K562 (cell line): ENCODE results near the gene CCDC183. TPM values are rescaled to one million over a fixed set of nuclear protein-coding genes. Genes with fewer than 3 reads are reported as not detected.

Source experiments
- ATF7 ChIP-seq: fragments of 450-650 bp; IDR thresholded peaks from 2 replicates; pipeline ENCODE4 v1.7.1; 2014; ENCODE audit warnings: mild to moderate bottlenecking, moderate library complexity
- BDP1 ChIP-seq: IDR thresholded peaks from 3 replicates; pipeline ENCODE4 v1.6.1; 2011; ENCODE audit not compliant: insufficient read length, insufficient read depth
- ESRRB ChIP-seq: fragments of 250-450 bp; sonication (Bioruptor Pico); IDR thresholded peaks from 2 replicates; pipeline ENCODE4 v1.5.0; 2020; ENCODE audit warnings: mild to moderate bottlenecking, moderate library complexity, borderline replicate concordance
- GTF2E2 ChIP-seq: fragments of 200-800 bp; sonication (Bioruptor generic); IDR thresholded peaks from 2 replicates; pipeline ENCODE4 v1.6.1; 2016; ENCODE audit warnings: missing genetic modification characterization, missing compliant biosample characterization
- HDAC1 ChIP-seq, 2 experiments: fragments of 450-650 bp; IDR thresholded peaks; 2 replicates each; pipeline ENCODE4 v1.6.1; 2016 to 2017; ENCODE audit warnings: inconsistent platforms in 1 of 2, mild to moderate bottlenecking in 1 of 2, moderate library complexity in 1 of 2
- HNRNPH1 ChIP-seq: fragments of 200-400 bp; formaldehyde crosslinking; optimal IDR thresholded peaks from 2 replicates; pipeline ENCODE3; 2017; ENCODE audit warnings: low read depth, mild to moderate bottlenecking, low read length, moderate library complexity
- JUN ChIP-seq, 2 experiments: sonication (generic) in 1 of 2; formaldehyde crosslinking in 1 of 2; IDR thresholded peaks; 2 replicates each; pipeline versions ENCODE4 v1.6.1 to v1.8.0; 2012 to 2022; ENCODE audit warnings: borderline replicate concordance in 2 of 2, mild to moderate bottlenecking in 2 of 2, improper control_type of control experiment in 1 of 2, low read depth in 1 of 2, low read length in 1 of 2, missing genetic modification reagents in 1 of 2
- KLF1 ChIP-seq: fragments of 450-650 bp; IDR thresholded peaks from 2 replicates; pipeline ENCODE4 v1.6.1; 2016; ENCODE audit warnings: missing genetic modification characterization, missing compliant biosample characterization
- MCM2 ChIP-seq: fragments of 450-650 bp; IDR thresholded peaks from 2 replicates; pipeline ENCODE4 v1.6.1; 2017; ENCODE audit warnings: low read depth, mild to moderate bottlenecking
- POLR3G ChIP-seq: IDR thresholded peaks from 2 replicates; pipeline ENCODE4 v1.6.1; 2011; ENCODE audit not compliant: insufficient read length, insufficient replicate concordance; ENCODE audit errors: extremely low read depth
- TCF7L2 ChIP-seq: fragments of 150-350 bp; IDR thresholded peaks from 2 replicates; pipeline ENCODE4 v1.6.1; 2016; ENCODE audit warnings: low read depth, mild to moderate bottlenecking, low read length, moderate library complexity
- ZNF717 ChIP-seq: fragments of 250-450 bp; sonication (Bioruptor Pico); IDR thresholded peaks from 2 replicates; pipeline ENCODE4 v1.5.0; 2021
- polyA plus RNA-seq, 8 experiments: library from polyadenylated mRNA; depleted of rRNA in 4 of 8; stranded (reverse) in 5 of 8; unstranded in 3 of 8; fragments of >200 nt; fragmentation: Nextera tagmentation in 2 of 8; fragmentation: Illumina TruSeq in 1 of 8; extraction: Ambion mirVana in 2 of 8; extraction: Trizol in 1 of 8; gene quantifications; 2 replicates each; pipeline versions ENCODE4 v1.2.1 to v1.2.3, GENCODE V29; 2011 to 2014; ENCODE audit warnings: inconsistent platforms in 1 of 8, missing spikeins in 1 of 8
- total RNA-seq, 7 experiments: library from RNA; depleted of rRNA in 6 of 7; stranded (reverse); fragments of >200 nt in 6 of 7; fragmentation: Illumina TruSeq in 2 of 7; extraction: Trizol in 2 of 7; gene quantifications; 2 replicates each; pipeline versions ENCODE4 v1.2.1 to v1.2.3, GENCODE V29; 2011 to 2021; ENCODE audit warnings: low replicate concordance in 1 of 7
- TF ChIP-seq, protein P1 (sequence below): fragments of 250-450 bp; sonication (Bioruptor Pico); IDR thresholded peaks from 2 replicates; pipeline ENCODE4 v1.4.0; 2020; ENCODE audit warnings: mild to moderate bottlenecking, moderate library complexity
- TF ChIP-seq, protein P2 (sequence below): sonication (generic); formaldehyde crosslinking; IDR thresholded peaks from 2 replicates; pipeline ENCODE4 v1.8.1; 2023; ENCODE audit warnings: mild to moderate bottlenecking, missing genetic modification reagents
- TF ChIP-seq, protein P3 (sequence below): sonication (generic); formaldehyde crosslinking; IDR thresholded peaks from 2 replicates; pipeline ENCODE4 v1.8.1; 2023; ENCODE audit warnings: mild to moderate bottlenecking, missing genetic modification reagents
- TF ChIP-seq, protein P4 (sequence below): sonication (generic); formaldehyde crosslinking; IDR thresholded peaks from 2 replicates; pipeline ENCODE4 v1.8.1; 2023; ENCODE audit warnings: mild to moderate bottlenecking, missing genetic modification reagents, moderate library complexity
- TF ChIP-seq, protein P5 (sequence below): fragments of 450-650 bp; IDR thresholded peaks from 2 replicates; pipeline ENCODE4 v1.6.1; 2016; ENCODE audit warnings: missing biosample characterization, missing genetic modification characterization

The CCDC183 gene
- total and polyA plus RNA-seq, 9 of the 15 experiments (the other 6 are each of a cell fraction or from before 2014, with no cell fraction given) = 0.21 to 0.60 (median 0.29) TPM; not detected in 4

DNA sequence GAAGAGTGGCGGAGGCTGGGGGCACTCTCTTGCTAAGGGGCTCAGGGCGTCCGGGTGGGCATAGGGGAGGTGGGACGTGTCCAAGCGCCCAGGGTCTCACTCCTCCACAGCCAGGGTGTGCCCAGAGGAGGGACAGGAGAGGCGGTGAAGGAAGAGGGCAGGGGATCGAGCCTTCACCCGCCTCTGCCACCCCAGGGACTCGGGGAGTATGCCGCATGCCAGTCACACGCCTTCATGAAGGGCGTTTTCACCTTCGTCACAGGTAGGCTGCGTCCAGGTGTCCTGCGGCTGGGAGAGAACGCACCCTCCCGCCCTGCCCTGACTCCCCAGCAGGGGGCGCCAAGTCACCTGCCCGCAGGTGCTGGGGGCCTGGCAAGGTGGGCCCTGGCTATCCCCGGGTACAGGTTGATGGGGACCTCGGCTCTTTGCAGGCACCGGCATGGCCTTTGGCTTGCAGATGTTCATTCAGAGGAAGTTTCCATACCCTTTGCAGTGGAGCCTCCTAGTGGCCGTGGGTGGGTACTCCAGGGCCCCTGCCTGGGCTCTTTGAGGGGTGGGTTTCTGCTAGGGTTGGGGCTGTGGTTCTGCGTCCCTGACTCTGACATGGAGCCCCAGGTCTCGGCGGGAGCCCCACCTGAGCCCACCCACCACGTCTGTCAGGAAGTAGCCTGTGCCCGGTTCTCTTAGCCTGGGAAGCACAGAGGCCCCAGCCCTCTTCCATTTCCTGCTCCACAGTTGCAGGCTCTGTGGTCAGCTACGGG lies 4.4 kb upstream of the CCDC183 start (continued):
- TF ChIP-seq, protein P1, sequence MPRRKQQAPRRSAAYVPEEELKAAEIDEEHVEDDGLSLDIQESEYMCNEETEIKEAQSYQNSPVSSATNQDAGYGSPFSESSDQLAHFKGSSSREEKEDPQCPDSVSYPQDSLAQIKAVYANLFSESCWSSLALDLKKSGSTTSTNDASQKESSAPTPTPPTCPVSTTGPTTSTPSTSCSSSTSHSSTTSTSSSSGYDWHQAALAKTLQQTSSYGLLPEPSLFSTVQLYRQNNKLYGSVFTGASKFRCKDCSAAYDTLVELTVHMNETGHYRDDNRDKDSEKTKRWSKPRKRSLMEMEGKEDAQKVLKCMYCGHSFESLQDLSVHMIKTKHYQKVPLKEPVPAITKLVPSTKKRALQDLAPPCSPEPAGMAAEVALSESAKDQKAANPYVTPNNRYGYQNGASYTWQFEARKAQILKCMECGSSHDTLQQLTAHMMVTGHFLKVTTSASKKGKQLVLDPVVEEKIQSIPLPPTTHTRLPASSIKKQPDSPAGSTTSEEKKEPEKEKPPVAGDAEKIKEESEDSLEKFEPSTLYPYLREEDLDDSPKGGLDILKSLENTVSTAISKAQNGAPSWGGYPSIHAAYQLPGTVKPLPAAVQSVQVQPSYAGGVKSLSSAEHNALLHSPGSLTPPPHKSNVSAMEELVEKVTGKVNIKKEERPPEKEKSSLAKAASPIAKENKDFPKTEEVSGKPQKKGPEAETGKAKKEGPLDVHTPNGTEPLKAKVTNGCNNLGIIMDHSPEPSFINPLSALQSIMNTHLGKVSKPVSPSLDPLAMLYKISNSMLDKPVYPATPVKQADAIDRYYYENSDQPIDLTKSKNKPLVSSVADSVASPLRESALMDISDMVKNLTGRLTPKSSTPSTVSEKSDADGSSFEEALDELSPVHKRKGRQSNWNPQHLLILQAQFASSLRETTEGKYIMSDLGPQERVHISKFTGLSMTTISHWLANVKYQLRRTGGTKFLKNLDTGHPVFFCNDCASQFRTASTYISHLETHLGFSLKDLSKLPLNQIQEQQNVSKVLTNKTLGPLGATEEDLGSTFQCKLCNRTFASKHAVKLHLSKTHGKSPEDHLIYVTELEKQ (CRISPR knock-in tag) = no peak
- TF ChIP-seq, protein P2, sequence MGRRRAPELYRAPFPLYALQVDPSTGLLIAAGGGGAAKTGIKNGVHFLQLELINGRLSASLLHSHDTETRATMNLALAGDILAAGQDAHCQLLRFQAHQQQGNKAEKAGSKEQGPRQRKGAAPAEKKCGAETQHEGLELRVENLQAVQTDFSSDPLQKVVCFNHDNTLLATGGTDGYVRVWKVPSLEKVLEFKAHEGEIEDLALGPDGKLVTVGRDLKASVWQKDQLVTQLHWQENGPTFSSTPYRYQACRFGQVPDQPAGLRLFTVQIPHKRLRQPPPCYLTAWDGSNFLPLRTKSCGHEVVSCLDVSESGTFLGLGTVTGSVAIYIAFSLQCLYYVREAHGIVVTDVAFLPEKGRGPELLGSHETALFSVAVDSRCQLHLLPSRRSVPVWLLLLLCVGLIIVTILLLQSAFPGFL (CRISPR knock-in tag) = 0 out of 2 replicates have a peak, but pooled peaks have one; percentile 27
- TF ChIP-seq, protein P3, sequence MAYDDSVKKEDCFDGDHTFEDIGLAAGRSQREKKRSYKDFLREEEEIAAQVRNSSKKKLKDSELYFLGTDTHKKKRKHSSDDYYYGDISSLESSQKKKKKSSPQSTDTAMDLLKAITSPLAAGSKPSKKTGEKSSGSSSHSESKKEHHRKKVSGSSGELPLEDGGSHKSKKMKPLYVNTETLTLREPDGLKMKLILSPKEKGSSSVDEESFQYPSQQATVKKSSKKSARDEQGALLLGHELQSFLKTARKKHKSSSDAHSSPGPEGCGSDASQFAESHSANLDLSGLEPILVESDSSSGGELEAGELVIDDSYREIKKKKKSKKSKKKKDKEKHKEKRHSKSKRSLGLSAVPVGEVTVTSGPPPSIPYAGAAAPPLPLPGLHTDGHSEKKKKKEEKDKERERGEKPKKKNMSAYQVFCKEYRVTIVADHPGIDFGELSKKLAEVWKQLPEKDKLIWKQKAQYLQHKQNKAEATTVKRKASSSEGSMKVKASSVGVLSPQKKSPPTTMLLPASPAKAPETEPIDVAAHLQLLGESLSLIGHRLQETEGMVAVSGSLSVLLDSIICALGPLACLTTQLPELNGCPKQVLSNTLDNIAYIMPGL (CRISPR knock-in tag) = peak; percentile 98
- TF ChIP-seq, protein P4, sequence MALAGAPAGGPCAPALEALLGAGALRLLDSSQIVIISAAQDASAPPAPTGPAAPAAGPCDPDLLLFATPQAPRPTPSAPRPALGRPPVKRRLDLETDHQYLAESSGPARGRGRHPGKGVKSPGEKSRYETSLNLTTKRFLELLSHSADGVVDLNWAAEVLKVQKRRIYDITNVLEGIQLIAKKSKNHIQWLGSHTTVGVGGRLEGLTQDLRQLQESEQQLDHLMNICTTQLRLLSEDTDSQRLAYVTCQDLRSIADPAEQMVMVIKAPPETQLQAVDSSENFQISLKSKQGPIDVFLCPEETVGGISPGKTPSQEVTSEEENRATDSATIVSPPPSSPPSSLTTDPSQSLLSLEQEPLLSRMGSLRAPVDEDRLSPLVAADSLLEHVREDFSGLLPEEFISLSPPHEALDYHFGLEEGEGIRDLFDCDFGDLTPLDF (CRISPR knock-in tag) = peak; percentile 19; the same call in 1 of the 2 replicates
- TF ChIP-seq, protein P5, sequence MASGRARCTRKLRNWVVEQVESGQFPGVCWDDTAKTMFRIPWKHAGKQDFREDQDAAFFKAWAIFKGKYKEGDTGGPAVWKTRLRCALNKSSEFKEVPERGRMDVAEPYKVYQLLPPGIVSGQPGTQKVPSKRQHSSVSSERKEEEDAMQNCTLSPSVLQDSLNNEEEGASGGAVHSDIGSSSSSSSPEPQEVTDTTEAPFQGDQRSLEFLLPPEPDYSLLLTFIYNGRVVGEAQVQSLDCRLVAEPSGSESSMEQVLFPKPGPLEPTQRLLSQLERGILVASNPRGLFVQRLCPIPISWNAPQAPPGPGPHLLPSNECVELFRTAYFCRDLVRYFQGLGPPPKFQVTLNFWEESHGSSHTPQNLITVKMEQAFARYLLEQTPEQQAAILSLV (tag) = no peak
- no peak for TF ChIP-seq JUN (IDR thresholded peaks at IDR 0.05; ENCODE audit: borderline replicate concordance, low read depth, low read length)
- peak; percentile 74; the same call in 1 of the 2 replicates for TF ChIP-seq JUN (CRISPR knock-in tag; IDR thresholded peaks at IDR 0.05; ENCODE audit: borderline replicate concordance)
- TF ChIP-seq ESRRB (CRISPR knock-in tag) = no peak
- TF ChIP-seq HDAC1 (IDR thresholded peaks at IDR 0.05) = 0 out of 4 replicates have a peak, but pooled peaks of 1 of the 2 experiments have one; percentile 56
- no peak for TF ChIP-seq HNRNPH1
- no peak for TF ChIP-seq ZNF717 (CRISPR knock-in tag)
- TF ChIP-seq POLR3G = no peak
- TF ChIP-seq TCF7L2 = no peak
- TF ChIP-seq GTF2E2 (tag) = no peak
- no peak for TF ChIP-seq BDP1
- no peak for TF ChIP-seq ATF7
- no peak for TF ChIP-seq MCM2
- TF ChIP-seq KLF1 = no peak
